NCI-H446 (cell line): ENCODE data around the gene CACNG5.

ENCODE experiments used
- DNase-seq, 2 experiments: peaks; one replicate each; lab custom pipeline; 2025; lab: John Stamatoyannopoulos, UW

The CACNG5 gene

DNA sequence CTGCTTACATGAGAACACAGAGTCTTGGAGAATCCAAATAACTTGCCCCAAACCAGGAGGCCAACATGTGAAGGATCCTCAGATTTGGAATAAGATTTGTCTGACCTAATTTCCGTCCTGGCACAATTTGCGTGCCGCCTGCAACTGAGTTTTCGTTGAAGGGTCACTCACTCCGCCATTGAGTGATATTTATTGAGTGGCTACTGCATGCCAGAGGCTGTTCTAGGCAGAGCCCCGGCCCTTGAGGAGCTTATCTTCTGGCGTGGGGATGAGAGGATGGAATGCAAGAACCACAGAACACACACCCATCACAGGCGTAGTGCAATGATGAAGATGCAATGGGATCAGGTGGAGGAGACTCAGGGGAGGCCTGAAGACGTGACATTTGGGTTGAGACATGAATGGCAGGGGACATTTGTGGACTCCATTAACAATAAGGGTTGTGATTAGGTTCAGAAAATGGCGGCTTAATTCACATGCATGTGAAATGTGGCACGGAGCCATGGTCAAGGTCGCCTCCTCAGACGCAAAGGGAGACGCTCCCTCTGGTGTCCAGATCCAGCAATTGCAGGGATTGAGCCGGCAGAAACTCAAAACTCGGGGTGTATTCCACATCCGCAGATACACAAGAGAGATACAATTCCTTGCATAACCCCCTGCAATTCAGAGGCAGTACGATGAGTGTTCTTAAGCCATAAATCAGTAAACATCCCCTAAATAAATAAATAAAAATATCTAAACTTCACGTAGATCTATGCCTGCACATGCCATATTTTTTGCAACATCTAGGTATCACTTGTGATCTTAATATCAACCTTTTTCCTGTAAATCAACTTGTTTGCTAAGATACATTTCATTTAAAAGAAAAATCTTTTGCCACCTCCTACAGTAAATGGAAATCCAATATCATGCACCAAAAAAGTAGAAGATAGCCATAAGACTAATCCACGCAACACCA lies 71.7 kb downstream of the CACNG5 start:
- DNase-seq = peak; percentile 71 to 85

DNA sequence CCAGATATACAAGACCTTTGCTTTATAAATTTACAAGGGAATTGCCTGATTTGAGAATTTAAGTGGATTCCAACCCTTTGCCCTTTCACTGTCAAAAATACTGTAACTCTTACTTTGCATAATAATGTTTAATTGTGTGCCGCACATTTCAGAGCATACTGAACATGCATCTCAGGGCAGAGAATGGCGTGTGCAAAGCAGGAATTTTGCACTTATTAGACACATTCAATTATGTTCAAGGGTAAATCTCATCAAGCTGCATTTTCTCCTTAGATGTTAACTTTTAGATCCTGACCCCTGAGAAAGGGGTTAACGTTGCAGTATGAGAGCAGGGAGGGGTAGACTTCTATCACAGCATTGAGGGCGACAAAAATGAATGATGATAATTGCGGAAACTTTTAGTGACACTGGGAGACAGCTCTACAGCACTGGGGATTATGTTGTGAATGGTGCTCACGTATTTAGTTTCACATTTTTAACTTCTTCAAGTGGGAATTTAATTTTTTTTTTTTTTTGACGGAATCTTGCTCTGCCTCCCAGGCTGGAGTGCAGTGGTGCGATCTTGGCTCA lies 75.0 kb downstream of the CACNG5 start:
- no peak for DNase-seq

DNA sequence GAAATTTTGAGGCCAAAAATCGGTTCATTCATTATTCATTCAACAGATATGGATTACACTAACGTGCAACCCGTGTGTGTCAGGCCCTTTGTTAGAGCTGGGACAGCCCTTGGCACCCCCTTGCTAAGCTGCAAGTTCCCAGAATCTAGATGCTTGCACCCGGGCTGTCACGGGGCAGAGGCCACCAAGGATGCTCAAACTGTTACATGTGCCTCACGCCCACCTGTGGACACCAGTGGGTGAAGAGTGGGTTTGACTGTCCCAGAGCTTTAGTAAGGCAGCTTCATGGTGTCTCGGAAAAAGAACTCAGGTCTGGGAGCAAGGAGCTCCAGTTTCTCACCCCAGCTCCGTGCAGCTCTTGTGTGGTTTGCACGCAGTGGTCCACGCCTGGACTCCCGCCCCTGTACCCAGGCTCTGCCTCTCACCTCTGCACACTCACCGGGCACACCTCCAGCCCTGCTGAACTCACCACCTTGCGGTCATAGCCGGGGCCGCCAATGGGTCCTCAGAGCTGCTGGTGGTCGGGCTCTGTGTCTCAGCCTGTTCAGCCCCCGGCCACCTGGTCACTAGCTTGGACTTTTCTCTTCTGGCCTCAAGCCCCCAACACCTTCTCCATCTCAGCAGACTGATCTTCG lies 75.9 kb downstream of the CACNG5 start:
- DNase-seq = no peak

DNA sequence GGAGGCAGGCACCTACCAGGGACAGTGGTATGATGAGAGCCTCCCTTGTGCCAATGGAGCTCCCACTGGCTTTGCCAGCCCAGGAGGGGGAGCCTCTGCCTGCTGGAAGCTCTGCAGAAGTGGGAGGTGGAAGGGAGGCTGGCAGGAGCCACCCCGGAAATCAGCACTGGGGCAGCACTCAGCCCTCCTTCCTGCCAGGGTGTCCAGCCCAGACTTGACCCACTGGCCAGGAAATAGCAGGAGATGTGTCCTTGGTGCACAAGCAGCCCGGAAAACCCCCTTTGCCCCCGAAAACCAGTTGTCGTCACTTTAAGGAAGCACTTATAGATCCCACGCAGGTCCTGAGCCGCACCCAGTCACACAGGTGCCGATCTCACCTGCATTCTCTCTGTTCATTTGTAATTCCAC lies 80.3 kb downstream of the CACNG5 start:
- DNase-seq = no peak

DNA sequence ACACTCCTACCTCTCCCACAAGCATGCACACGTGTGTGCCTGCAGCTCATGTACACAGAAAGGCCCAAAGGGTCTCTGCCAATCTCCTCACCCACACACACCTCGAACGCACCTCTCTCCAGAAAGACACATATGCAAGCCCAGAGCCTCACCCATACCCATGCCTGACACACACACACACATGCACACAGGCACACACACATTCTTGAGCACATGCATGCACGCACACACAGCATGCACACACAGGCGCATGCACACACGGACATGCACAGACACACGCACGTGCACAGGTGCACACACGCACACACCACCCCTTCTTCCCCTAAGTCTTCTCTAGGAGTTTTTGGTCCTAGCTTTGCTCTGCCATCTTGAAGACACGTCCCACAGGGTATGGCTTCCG lies 80.9 kb downstream of the CACNG5 start:
- no peak for DNase-seq

DNA sequence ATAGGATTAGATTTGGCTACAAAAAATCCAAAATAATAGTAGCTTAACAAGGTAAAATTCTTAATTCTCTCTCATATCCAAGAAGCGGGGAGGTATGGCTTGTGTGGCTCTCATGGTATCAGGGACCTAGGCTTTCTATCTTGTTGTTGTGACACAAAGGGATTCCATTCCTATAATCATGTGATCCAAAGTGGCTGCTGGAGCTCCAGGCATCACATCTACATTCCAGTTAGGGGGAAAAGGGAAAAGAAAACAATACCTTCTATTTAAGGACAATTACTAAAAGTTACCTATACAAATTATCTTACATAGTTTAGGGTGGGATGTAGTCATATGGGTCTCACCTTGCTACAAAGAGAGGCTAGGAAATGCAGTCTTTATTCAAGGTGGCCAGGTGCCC lies 82.0 kb downstream of the CACNG5 start:
- no peak for DNase-seq

DNA sequence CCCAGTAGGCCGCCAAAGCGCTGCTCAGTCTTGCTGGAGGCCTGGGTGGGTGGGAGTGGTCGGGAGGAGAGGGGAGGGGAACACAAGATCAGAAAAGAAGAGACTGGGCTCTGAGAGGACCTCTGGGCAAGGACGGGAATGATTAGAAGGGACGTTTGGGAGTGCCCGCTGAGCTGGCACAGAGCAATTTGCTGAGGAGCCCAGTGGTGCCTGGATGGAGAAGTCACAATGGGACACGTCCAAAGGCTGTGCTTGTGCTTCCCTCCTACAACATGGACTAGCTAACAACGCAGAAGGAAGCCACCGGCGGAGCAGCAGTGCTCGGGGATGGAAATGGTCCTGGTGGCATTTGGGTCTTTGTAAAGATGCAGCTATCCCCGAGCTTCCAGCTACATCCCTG lies 84.0 kb downstream of the CACNG5 start:
- DNase-seq = no peak

DNA sequence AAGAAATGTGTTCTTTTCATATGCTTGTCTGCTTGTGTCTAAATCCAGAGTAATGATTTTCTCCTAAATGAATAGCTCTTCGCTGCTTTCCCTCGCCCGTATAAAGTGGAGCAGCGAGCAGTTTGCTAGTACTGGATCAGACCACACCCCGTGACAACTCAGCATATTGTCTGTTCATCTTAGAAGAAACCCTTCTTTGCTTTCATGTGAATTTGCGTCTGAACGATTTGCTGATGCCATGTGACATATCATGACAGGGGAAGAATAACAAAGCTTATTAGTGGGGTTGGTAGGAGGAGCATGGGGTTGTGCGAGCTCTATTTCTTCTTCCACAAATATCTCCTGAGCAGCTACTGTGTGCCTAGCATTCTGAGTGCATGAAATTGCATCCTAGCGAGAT lies 85.5 kb downstream of the CACNG5 start:
- no peak for DNase-seq

DNA sequence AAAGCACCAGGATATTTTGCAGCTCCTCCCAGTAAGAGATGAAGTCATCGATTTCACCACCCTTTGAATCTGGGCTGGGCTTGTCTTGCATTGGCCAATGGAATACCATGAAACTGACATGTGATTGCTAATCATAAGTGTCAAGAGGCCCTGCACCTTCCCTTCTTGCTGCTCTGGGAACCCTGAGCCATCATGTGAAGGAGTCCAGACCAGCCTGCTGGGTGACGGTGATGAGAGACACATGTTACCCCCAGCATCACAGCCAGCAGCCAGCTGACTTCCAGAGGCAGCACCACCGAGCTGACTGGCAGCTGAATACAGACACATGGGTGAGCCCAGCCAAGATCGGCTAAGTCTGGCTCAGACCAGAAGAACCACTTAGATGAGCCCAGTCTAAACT lies 86.0 kb downstream of the CACNG5 start:
- DNase-seq = no peak

DNA sequence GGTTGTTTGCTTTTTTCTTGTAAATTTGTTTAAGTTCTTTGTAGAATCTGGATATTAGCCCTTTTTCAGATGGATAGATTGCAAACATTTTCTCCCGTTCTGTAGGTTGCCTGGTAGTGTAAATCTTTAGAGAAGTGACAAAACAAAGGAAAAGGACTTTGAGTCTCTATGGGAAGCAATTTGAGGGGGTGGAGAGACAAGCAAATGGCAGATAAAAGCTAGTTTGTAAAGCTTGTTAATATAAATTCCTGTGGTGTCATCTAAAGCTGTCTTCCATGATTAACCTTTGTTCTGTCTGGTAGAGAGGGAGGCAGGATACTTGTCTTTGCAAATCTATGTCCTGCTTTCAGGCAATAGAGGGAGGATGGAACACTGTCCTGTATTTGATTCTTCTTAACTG lies 89.0 kb downstream of the CACNG5 start:
- no peak for DNase-seq

DNA sequence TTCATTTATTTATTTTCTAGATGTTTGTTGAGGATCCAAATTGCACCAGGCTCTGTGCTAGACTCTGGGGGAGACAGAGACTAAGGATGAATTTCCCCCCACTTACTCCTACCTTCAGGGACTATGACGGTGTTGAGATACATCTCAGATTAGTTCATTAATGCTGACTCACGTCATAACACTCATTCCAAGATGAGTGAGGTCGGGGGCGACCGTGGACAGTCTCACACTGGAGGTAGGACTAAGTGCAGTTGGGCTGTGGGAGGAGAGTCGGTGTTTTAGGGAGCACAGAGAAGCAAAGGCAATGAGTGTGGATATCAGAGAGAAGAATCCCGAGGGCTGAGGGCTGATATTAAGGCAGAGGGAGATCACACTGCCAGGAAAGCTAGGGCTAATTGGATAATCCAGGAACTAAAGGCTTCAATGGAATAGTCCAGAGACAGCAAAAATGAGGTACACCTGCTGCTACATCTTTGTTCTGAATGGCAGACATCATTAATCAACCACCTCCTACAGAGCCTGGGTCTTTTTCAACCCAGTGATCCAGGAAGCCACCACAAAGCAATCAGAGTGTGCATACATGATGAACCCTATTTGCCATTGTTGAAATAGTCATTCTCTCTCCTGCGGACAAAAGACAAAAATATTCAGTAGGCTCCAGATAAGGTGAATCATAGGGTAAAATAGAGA lies 91.0 kb downstream of the CACNG5 start:
- DNase-seq = no peak

DNA sequence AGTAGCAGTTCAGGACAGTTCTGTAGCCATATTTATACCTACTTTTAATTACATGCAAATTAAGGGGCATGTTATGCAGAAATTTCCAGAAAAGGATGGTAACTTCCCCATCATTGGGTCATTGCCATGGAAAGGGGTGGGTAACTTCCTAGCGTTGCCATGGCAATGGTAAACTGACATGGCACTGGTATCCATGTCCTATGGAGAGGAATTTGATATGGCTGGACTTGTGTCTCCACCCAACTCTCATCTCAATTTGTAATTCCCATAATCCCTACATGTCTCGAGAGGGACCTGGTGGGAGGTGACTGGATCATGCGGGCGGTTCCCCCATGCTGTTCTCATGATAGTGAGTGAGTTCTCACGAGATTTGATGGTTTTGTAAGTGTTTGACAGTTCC lies 94.0 kb downstream of the CACNG5 start:
- no peak for DNase-seq

DNA sequence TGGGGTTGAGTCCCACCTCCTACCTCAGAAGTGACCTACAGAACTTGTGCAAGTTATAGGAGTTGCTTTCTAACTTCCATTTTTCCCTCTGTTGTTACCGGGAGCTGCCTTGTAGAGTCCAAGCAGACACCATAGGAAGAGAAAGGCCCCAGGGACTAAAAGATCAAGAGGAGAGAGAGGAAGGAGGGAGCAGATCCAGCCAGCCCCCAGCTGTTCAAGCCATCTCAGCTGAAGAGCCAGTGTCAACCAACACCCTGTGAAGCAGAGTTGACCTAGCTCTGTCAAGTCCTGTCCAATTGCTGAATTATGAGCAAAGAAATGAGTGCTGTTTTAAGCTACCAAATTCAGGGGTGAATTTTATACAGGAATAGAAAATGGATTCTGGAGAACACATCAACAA lies 94.7 kb downstream of the CACNG5 start:
- DNase-seq = no peak

DNA sequence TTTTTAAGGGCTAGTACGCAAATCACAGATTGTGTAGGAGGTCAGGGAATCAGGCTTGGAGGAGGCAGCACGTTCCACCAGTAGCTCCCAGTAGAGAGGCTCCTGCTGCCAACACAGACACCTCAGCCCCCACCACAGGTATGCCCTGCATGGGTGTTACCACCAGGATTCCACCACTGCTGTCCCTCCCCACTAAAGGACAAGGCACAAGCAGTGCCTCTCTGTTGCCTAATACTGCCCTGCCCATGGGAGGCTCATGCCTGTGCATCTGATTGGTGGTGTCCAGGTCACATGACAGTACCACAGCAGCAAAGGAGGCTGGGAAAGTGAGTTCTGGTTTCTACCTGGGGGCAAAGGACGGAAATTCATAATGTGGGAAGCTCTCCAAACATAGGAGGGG lies 96.0 kb downstream of the CACNG5 start:
- no peak for DNase-seq

DNA sequence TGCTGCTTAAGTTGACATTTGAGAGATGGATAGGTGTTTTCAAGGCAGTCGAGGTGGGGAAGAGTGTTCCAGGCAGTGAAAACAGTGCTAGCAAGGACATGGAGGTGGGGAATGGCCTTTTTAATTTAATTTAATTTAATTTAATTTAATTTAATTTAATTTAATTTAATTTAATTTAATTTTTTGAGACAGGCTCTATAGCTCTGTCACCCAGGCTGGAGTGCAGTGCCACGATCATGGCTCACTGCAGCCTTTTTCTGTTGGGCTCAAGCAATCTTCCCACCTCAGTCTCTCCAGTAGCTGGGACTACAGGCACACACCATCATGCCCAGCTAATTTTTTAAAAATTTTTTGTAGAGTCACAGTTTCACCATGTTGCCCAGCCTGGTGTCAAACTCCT lies 97.4 kb downstream of the CACNG5 start:
- no peak for DNase-seq

DNA sequence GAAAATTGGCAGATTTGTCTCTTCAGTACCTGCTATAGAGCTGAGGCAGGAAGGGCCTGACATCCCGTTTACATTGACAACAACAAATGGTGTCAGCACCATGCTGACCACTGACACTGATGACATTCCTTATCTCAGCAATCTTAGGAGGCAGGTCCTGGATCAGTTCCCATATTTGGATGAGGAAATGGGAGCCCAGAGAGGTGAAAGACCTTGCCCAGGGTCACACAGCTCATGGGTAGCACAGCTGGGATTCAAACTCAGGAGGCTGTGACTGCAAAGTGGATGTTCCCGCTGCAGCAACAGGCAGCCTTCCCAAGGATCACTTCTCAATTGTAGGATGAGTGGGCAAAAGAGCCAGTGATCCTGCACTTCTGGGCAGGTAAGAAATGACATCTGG lies 99.1 kb downstream of the CACNG5 start:
- DNase-seq = no peak
